ENCODE results near the gene NRF1.

DNA sequence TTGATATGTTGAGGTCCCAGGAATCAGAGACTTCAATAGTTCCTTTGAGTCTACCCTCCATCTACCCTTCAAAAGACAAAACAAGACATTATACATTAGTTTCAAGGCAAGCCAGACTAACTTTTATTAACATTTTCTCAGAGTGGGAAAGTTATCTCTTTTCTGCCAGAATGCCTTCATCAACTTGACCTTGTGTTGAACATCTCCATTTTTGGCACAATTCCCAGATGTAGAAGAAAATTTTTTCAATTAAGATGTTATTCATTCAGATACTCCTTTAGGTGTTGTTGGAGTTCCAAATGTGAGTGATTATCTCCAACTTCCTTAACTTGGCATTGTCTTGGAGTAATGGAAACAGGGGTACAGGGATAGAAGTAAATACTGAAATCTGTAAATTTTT, 59.1 kb downstream of the NRF1 start:
- TF ChIP-seq FOXP2 (optimal IDR thresholded peaks at IDR 0.05; ENCODE audit: control extremely low read depth, extremely low read length, insufficient read depth): no peak
- no peak for TF ChIP-seq POLR2AphosphoS5 (IDR thresholded peaks at IDR 0.05; ENCODE audit: borderline replicate concordance, low read depth, low read length)
- no peak for TF ChIP-seq EZH2 (IDR thresholded peaks at IDR 0.05)

Measured in SK-N-MC (cell line).